ENCODE measurements around the gene GRK6.

DNA sequence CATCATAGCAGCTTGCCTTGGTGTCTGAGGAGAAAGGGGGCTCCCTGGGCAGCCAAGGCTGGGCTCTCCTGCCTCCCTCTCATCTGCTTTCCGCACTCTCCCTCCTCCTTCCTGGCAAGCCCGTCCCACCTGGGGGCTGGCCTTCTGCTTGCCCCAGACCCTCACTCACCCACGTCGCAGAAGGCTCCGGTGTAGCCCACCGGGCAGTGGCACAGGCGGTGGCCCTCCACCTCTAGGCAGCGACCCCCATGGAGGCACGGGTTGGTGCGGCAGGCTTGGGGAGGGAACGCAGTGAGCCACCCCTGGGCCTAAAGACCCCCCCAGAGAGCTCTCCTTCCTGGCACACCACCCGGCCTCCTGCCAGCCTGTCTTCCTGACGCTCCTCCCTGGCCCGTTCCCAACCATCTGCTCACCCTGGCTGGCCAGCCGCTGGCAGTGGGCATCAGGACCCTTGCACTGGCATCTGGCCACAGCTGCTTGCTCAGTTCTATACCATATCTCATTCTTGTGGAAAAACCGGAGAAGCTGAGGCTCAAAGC lies 21.8 kb upstream of the GRK6 start:
- TF ChIP-seq, protein P1, sequence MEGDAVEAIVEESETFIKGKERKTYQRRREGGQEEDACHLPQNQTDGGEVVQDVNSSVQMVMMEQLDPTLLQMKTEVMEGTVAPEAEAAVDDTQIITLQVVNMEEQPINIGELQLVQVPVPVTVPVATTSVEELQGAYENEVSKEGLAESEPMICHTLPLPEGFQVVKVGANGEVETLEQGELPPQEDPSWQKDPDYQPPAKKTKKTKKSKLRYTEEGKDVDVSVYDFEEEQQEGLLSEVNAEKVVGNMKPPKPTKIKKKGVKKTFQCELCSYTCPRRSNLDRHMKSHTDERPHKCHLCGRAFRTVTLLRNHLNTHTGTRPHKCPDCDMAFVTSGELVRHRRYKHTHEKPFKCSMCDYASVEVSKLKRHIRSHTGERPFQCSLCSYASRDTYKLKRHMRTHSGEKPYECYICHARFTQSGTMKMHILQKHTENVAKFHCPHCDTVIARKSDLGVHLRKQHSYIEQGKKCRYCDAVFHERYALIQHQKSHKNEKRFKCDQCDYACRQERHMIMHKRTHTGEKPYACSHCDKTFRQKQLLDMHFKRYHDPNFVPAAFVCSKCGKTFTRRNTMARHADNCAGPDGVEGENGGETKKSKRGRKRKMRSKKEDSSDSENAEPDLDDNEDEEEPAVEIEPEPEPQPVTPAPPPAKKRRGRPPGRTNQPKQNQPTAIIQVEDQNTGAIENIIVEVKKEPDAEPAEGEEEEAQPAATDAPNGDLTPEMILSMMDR (tag by site-specific recombination; IDR thresholded peaks at IDR 0.05) = no peak
- no peak for TF ChIP-seq ZSCAN30 (tag by site-specific recombination; IDR thresholded peaks at IDR 0.05)
- TF ChIP-seq, protein P2, sequence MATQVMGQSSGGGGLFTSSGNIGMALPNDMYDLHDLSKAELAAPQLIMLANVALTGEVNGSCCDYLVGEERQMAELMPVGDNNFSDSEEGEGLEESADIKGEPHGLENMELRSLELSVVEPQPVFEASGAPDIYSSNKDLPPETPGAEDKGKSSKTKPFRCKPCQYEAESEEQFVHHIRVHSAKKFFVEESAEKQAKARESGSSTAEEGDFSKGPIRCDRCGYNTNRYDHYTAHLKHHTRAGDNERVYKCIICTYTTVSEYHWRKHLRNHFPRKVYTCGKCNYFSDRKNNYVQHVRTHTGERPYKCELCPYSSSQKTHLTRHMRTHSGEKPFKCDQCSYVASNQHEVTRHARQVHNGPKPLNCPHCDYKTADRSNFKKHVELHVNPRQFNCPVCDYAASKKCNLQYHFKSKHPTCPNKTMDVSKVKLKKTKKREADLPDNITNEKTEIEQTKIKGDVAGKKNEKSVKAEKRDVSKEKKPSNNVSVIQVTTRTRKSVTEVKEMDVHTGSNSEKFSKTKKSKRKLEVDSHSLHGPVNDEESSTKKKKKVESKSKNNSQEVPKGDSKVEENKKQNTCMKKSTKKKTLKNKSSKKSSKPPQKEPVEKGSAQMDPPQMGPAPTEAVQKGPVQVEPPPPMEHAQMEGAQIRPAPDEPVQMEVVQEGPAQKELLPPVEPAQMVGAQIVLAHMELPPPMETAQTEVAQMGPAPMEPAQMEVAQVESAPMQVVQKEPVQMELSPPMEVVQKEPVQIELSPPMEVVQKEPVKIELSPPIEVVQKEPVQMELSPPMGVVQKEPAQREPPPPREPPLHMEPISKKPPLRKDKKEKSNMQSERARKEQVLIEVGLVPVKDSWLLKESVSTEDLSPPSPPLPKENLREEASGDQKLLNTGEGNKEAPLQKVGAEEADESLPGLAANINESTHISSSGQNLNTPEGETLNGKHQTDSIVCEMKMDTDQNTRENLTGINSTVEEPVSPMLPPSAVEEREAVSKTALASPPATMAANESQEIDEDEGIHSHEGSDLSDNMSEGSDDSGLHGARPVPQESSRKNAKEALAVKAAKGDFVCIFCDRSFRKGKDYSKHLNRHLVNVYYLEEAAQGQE (tag by site-specific recombination; IDR thresholded peaks at IDR 0.05) = no peak
- no peak for TF ChIP-seq KLF7 (tag by site-specific recombination; IDR thresholded peaks at IDR 0.05; ENCODE audit: borderline replicate concordance)
- no peak for TF ChIP-seq ZFP41 (tag by site-specific recombination; IDR thresholded peaks at IDR 0.05; ENCODE audit: borderline replicate concordance)
- no peak for TF ChIP-seq SALL2 (tag by site-specific recombination; IDR thresholded peaks at IDR 0.05; ENCODE audit: borderline replicate concordance)
- no peak for TF ChIP-seq MEIS1 (CRISPR knock-in tag; IDR thresholded peaks at IDR 0.05; ENCODE audit: borderline replicate concordance)
- TF ChIP-seq ZNF670 (tag by site-specific recombination; IDR thresholded peaks at IDR 0.05; ENCODE audit: low read depth) = no peak
- TF ChIP-seq ZNF549 (tag by site-specific recombination; IDR thresholded peaks at IDR 0.05) = no peak
- TF ChIP-seq, protein P3, sequence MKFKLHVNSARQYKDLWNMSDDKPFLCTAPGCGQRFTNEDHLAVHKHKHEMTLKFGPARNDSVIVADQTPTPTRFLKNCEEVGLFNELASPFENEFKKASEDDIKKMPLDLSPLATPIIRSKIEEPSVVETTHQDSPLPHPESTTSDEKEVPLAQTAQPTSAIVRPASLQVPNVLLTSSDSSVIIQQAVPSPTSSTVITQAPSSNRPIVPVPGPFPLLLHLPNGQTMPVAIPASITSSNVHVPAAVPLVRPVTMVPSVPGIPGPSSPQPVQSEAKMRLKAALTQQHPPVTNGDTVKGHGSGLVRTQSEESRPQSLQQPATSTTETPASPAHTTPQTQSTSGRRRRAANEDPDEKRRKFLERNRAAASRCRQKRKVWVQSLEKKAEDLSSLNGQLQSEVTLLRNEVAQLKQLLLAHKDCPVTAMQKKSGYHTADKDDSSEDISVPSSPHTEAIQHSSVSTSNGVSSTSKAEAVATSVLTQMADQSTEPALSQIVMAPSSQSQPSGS (tag by site-specific recombination; IDR thresholded peaks at IDR 0.05; ENCODE audit: low read depth) = no peak
- no peak for TF ChIP-seq ZNF423 (tag by site-specific recombination; IDR thresholded peaks at IDR 0.05)
- TF ChIP-seq, protein P4, sequence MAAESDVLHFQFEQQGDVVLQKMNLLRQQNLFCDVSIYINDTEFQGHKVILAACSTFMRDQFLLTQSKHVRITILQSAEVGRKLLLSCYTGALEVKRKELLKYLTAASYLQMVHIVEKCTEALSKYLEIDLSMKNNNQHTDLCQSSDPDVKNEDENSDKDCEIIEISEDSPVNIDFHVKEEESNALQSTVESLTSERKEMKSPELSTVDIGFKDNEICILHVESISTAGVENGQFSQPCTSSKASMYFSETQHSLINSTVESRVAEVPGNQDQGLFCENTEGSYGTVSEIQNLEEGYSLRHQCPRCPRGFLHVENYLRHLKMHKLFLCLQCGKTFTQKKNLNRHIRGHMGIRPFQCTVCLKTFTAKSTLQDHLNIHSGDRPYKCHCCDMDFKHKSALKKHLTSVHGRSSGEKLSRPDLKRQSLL (tag by site-specific recombination; IDR thresholded peaks at IDR 0.05) = no peak
- no peak for TF ChIP-seq ZNF555 (tag by site-specific recombination; conservative IDR thresholded peaks at IDR 0.05)
- TF ChIP-seq SETDB1 (IDR thresholded peaks at IDR 0.05; ENCODE audit: insufficient read length, low read length) = no peak
